Measurements from ENCODE around the gene WDTC1.

Gene WDTC1

GRCh38 chr1:27316860-27317259 lies 82.4 kb downstream of the WDTC1 start:
- no peak for TF ChIP-seq CTCF (IDR thresholded peaks at IDR 0.05)

- no peak for TF ChIP-seq CTCF (IDR thresholded peaks at IDR 0.05)
These were observed 83.7 kb downstream of the WDTC1 start for GRCh38 chr1:27318136-27318535.

GRCh38 chr1:27318596-27318995 lies 84.2 kb downstream of the WDTC1 start:
- TF ChIP-seq CTCF (IDR thresholded peaks at IDR 0.05), result no peak

- no peak for TF ChIP-seq CTCF (IDR thresholded peaks at IDR 0.05)
These were observed 87.6 kb downstream of the WDTC1 start, which contains the start of gene TMEM222 for GRCh38 chr1:27321813-27322568. Gene TMEM222 (plus strand): TSS chr1:27322163. CDS start chr1:27322198, 35 bp downstream.

- TF ChIP-seq CTCF (IDR thresholded peaks at IDR 0.05), result no peak
These were observed 88.3 kb downstream of the WDTC1 start for GRCh38 chr1:27322569-27323240.

GRCh38 chr1:27325286-27325685 lies 90.9 kb downstream of the WDTC1 start:
- no peak for TF ChIP-seq CTCF (IDR thresholded peaks at IDR 0.05)

- no peak for TF ChIP-seq CTCF (IDR thresholded peaks at IDR 0.05)
These were observed 93.5 kb downstream of the WDTC1 start for GRCh38 chr1:27327964-27328363.
